Measurements from ENCODE around the gene COL27A1. TPM values are rescaled to one million over a fixed set of nuclear protein-coding genes. Genes with fewer than 3 reads are reported as not detected.
"Not testable (repeated sequence)": the region's sequence is repeated elsewhere in the genome, so short reads cannot be mapped to it uniquely, and the experiment has no call there.

COL27A1 gene
- total RNA-seq, 3 donors from 2014 or later = 3.5 to 22.0 (median 6.7) TPM

DNA sequence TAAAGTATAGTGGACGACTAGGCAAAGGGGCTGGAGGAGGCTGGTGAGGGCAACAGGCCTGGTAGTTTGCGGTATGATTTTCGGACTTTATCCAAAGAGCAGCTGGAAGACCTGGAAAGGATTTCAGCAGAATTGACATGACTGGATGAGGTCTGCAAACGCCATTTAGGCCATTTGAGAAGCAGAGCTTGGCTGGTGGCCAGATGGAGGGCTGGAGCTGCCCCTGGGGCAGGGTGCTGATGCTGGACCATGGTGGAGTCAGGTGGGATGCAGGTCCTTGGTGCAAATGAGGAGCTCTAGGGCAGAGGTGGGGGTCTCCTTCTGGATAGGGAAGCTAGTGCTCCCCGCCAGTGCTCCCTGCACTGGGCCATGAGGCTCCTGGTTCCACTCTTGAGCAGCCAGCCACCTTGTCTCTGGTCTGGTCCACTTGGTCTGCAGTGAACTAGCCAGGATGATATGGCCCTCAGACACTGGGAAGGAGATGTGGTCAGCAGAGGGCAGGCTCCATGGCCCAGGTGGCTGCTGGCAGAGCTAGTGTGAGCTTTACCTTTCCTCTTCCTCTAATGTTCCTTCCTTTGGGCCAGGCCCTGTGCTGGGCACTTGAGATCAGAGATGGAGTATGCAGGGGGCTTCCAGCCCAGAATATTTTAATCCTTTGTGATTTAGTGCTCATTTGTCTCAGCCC, 31.4 kb downstream of the COL27A1 start:
- intact Hi-C loops (cut with DNase I; ENCODE audit: low total_unique reads) = no loop called here
- Histone ChIP-seq H3K9me3 (peaks cover 0 to 6% of the 10 kb centered on the region in 2 donors), H3K27ac (no peak overlapping the region), H3K36me3 (no peaks in the 10 kb centered on the region), H3K4me3 (no peak overlapping the region), H3K4me1 (no peaks in the 10 kb centered on the region), H3K27me3 (no peaks in the 10 kb centered on the region)
- TF ChIP-seq POLR2A (IDR thresholded peaks at IDR 0.05) = no peak
- no peak for TF ChIP-seq POLR2AphosphoS5 (IDR thresholded peaks at IDR 0.05)
- DNase-seq (ENCODE audit: low spot score in 2 of 2) = no peak

DNA sequence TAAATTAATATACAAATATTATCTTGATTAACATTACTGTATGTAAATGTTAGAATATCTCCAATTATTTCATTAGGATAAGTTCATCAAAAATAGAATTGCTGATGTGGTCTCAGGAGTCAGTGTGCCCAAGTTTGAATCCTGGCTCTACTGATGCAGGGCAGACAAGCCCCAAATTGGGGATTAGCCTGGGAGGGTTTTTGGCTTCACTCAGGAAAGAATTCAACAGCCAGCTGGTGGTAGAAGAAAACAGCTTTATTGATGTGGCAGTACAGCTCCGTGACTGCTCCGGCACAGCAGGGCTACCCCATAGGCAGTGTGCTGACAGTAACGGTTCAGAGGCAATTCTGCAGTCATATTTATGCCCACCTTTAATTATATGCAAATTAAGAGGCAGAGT, 32.5 kb downstream of the COL27A1 start:
- Histone ChIP-seq H3K4me3 (no peak overlapping the region), H3K36me3 (no peaks in the 10 kb centered on the region), H3K4me1 (no peaks in the 10 kb centered on the region), H3K27ac (no peak overlapping the region), H3K9me3 (peaks cover 0 to 6% of the 10 kb centered on the region in 2 donors), H3K27me3 (no peaks in the 10 kb centered on the region)
- TF ChIP-seq, protein P1, sequence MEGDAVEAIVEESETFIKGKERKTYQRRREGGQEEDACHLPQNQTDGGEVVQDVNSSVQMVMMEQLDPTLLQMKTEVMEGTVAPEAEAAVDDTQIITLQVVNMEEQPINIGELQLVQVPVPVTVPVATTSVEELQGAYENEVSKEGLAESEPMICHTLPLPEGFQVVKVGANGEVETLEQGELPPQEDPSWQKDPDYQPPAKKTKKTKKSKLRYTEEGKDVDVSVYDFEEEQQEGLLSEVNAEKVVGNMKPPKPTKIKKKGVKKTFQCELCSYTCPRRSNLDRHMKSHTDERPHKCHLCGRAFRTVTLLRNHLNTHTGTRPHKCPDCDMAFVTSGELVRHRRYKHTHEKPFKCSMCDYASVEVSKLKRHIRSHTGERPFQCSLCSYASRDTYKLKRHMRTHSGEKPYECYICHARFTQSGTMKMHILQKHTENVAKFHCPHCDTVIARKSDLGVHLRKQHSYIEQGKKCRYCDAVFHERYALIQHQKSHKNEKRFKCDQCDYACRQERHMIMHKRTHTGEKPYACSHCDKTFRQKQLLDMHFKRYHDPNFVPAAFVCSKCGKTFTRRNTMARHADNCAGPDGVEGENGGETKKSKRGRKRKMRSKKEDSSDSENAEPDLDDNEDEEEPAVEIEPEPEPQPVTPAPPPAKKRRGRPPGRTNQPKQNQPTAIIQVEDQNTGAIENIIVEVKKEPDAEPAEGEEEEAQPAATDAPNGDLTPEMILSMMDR (IDR thresholded peaks at IDR 0.05) = no peak
- no peak for TF ChIP-seq POLR2AphosphoS5 (IDR thresholded peaks at IDR 0.05)
- no peak for DNase-seq (ENCODE audit: low spot score in 2 of 2)
- intact Hi-C loops (cut with DNase I; ENCODE audit: low total_unique reads) = no loop called here

DNA sequence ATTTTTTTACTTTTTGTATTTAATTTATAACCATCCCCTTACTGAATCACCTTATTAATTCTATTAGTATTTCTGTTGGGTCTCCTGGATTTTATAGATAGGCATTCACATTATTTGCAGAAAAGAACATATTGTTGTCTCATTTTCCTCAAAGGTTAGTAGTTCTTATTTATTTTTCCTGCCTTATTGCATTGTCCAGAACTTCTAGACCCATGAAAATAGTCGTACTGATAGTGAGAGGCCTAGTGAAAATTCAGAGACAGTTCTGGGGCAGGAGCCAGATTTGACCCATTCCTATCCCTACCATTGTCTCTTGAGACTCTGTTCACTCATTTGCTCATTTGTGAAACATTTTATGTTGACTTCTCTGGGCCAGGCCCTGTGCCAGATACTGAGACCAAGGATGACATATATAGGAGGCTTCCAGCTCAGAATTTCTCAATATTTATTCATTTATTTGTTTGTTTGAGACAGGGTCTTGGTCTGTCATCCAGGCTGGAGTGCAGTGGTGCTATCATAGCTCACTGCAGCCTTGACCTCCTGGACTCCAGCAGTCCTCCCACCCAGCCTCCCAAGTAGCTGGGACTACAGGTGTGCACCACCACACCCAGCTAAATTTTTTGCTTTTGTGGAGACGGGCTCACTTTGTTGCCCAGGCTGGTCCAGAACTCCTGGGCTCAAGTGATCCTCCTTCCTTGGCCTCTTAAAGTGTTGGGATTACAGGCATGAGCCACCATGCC, 34.7 kb downstream of the COL27A1 start:
- H3K4me1 ChIP-seq = no peaks in the 10 kb centered on the region
- peaks cover 0 to 6% of the 10 kb centered on the region in 2 donors for H3K9me3 ChIP-seq
- no peak for TF ChIP-seq POLR2A (IDR thresholded peaks at IDR 0.05)
- no peak for TF ChIP-seq POLR2AphosphoS5 (IDR thresholded peaks at IDR 0.05)
- TF ChIP-seq, protein P1 (IDR thresholded peaks at IDR 0.05) = no peak
- intact Hi-C loops (cut with DNase I; ENCODE audit: low total_unique reads) = no loop called here
- H3K27me3 ChIP-seq = no peaks in the 10 kb centered on the region
- no peaks in the 10 kb centered on the region for H3K36me3 ChIP-seq
- no peak overlapping the region for H3K27ac ChIP-seq
- DNase-seq (ENCODE audit: low spot score in 2 of 2) = no peak
- no peak overlapping the region for H3K4me3 ChIP-seq

DNA sequence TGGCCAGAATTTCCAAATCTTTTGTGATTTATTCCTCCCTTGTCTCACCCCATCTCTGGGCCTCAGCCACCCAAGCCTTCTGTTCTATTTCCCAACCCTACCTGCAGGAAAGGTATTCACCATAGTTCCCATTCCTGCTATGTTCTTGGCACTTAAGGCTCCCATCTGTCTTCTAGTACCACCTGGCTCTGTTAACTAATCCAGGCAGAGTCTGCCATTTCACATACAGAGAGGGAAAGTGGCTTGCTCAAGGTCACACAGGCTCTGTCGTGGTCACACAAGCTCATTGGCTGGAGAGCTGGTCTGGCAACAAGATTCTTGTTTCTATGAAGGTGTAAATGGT, 35.2 kb downstream of the COL27A1 start:
- Histone ChIP-seq H3K9me3 (peaks cover 0 to 6% of the 10 kb centered on the region in 2 donors), H3K27ac (no peak overlapping the region), H3K4me3 (no peak overlapping the region), H3K36me3 (no peaks in the 10 kb centered on the region), H3K4me1 (no peaks in the 10 kb centered on the region), H3K27me3 (no peaks in the 10 kb centered on the region)
- no peak for TF ChIP-seq POLR2AphosphoS5 (IDR thresholded peaks at IDR 0.05)
- no peak for TF ChIP-seq POLR2A (IDR thresholded peaks at IDR 0.05)
- TF ChIP-seq, protein P1 (IDR thresholded peaks at IDR 0.05) = no peak
- no peak for DNase-seq (ENCODE audit: low spot score in 2 of 2)
- intact Hi-C loops (cut with DNase I; ENCODE audit: low total_unique reads) = no loop called here

DNA sequence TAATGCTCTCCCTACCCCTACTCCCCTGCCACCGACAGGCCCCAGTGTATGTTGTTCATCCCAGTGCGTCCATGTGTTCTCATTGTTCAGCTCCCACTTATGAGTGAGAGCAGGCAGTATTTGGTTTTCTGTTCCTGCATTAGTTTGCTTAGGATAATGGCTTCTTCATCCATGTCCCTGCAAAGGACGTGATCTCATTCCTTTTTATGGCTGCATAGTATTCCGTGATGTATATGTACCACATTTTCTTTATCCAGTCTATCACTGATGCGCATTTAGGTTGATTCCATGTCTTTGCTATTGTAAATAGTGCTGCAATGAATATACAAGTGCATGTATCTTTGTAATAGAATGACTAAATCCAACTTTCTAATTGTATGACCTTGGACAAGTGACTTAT, 36.1 kb downstream of the COL27A1 start:
- intact Hi-C loops (cut with DNase I; ENCODE audit: low total_unique reads); DNase-seq (ENCODE audit: low spot score in 2 of 2); H3K27me3 ChIP-seq; H3K27ac ChIP-seq; H3K9me3 ChIP-seq; H3K36me3 ChIP-seq; H3K4me3 ChIP-seq; H3K4me1 ChIP-seq: not testable (repeated sequence)

DNA sequence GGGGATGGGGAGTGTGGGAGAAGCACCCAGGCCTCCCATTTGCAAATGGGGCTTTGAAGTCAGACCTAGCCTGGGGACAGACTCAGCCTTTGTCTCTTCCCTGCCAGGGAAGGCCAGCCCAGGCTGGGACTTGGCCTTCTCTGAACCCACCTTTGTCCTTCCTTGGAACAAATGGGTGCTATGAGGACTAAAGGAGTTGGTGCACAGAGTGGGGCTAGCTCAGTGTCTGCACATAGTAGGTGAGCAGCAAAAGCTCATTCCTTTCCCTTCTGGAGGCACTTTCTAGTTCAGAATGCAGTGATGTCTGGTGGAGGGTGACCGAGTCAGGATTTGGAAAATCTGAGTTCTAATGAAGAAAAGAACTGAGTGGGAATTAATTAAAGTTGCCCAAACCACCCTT, 37.2 kb downstream of the COL27A1 start:
- no peak for DNase-seq (ENCODE audit: low spot score in 2 of 2)
- Histone ChIP-seq H3K4me3 (no peak overlapping the region), H3K9me3 (peaks cover 0 to 6% of the 10 kb centered on the region in 2 donors), H3K4me1 (no peaks in the 10 kb centered on the region), H3K36me3 (no peaks in the 10 kb centered on the region), H3K27ac (no peak overlapping the region), H3K27me3 (no peaks in the 10 kb centered on the region)
- no peak for TF ChIP-seq POLR2AphosphoS5 (IDR thresholded peaks at IDR 0.05)
- no peak for TF ChIP-seq POLR2A (IDR thresholded peaks at IDR 0.05)
- TF ChIP-seq, protein P1 (IDR thresholded peaks at IDR 0.05) = no peak
- intact Hi-C loops (cut with DNase I; ENCODE audit: low total_unique reads) = no loop called here
